ENCODE results near the gene ATP10A. TPM values are rescaled to one million over a fixed set of nuclear protein-coding genes. Genes with fewer than 3 reads are reported as not detected.

ATP10A gene
- total RNA-seq, 1 donor from 2014 or later: 0.58 TPM

DNA sequence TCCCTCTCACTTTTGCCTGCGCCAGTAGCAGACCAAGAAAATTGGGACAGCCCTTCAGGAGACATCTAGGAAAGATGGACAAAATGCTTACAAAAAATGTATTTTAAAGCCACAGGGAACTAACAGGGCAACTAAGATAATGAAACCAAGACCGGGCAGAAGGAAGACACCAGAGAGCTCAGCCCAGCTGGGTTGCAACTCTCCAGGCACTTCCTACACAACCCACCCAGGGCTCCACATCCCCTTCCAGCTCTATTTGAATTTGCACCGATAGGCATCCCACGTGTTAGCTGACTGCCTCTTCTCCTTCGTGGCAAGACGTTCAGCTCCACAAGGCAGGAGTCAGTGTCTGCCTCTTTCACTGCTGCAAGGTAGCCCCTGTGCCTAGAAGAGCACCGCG is 6.6 kb upstream of the ATP10A start:
- Histone ChIP-seq H3K9me3 (replicated peaks) (no peaks in the 10 kb centered on the region), H3K27ac (replicated peaks) (no peak overlapping the region), H3K36me3 (no peaks in the 10 kb centered on the region), H3K4me1 (no peaks in the 10 kb centered on the region), H3K4me3 (no peak overlapping the region), H3K27me3 (ENCODE audit: low read depth) (peaks cover 35% of the 10 kb centered on the region)
- DNase-seq: no peak
- TF ChIP-seq, protein P1, sequence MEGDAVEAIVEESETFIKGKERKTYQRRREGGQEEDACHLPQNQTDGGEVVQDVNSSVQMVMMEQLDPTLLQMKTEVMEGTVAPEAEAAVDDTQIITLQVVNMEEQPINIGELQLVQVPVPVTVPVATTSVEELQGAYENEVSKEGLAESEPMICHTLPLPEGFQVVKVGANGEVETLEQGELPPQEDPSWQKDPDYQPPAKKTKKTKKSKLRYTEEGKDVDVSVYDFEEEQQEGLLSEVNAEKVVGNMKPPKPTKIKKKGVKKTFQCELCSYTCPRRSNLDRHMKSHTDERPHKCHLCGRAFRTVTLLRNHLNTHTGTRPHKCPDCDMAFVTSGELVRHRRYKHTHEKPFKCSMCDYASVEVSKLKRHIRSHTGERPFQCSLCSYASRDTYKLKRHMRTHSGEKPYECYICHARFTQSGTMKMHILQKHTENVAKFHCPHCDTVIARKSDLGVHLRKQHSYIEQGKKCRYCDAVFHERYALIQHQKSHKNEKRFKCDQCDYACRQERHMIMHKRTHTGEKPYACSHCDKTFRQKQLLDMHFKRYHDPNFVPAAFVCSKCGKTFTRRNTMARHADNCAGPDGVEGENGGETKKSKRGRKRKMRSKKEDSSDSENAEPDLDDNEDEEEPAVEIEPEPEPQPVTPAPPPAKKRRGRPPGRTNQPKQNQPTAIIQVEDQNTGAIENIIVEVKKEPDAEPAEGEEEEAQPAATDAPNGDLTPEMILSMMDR (IDR thresholded peaks at IDR 0.05; ENCODE audit: borderline replicate concordance): no peak
- intact Hi-C loops (cut with micrococcal nuclease): no loop called here

DNA sequence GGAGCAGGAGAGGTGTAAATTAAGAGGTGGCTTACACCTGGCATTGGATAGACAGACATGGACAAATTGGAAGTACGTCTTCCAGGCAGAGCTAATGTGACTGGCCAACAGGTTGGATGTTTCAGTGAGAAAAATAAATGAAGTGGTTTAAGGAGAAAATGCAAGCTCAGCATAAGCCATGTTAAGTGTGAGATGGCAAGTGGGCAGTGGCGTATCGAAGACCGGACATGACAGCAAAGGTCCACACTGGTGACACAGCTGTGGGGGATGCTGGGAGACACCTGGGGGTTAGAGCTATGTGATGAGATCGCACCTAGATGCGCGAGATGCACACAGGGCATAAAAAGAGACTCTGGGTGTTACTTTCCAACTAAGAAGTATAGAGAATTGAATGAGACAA is 3.7 kb upstream of the ATP10A start:
- no peaks in the 10 kb centered on the region for H3K9me3 ChIP-seq (replicated peaks)
- no peak overlapping the region for H3K4me3 ChIP-seq
- DNase-seq: no peak
- H3K36me3 ChIP-seq: no peaks in the 10 kb centered on the region
- peaks cover 14% of the 10 kb centered on the region for H3K4me1 ChIP-seq
- no peak overlapping the region for H3K27ac ChIP-seq (replicated peaks)
- peaks cover 57% of the 10 kb centered on the region for H3K27me3 ChIP-seq (ENCODE audit: low read depth)
- intact Hi-C loops (cut with micrococcal nuclease): no loop called here
- TF ChIP-seq, protein P1 (IDR thresholded peaks at IDR 0.05; ENCODE audit: borderline replicate concordance): no peak

DNA sequence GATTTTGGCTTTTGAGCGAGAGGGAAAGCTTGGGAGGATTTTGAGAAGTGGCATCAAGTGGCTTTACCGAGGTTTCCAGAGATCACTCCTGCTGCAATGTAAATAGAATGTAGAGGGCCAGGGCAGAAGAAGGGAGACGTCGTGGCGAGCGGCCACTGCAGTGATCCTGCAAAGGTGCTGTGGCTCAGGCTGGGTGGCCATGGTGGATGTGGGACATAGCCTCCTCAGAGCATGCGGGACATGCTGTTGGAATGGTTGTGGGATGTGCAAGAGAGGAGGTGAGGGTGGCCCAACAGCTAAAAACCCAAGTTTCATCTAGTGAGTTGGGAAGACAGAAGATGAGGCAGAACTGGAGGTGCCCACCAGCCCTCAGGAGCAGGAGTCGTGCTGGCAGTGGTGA is 3.1 kb upstream of the ATP10A start:
- peaks cover 62% of the 10 kb centered on the region for H3K27me3 ChIP-seq (ENCODE audit: low read depth)
- no peak for DNase-seq
- H3K27ac ChIP-seq (replicated peaks): no peak overlapping the region
- TF ChIP-seq, protein P1 (IDR thresholded peaks at IDR 0.05; ENCODE audit: borderline replicate concordance): no peak
- H3K36me3 ChIP-seq: no peaks in the 10 kb centered on the region
- peaks cover 17% of the 10 kb centered on the region for H3K4me1 ChIP-seq
- no peaks in the 10 kb centered on the region for H3K9me3 ChIP-seq (replicated peaks)
- no peak overlapping the region for H3K4me3 ChIP-seq
- intact Hi-C loops (cut with micrococcal nuclease): no loop called here

DNA sequence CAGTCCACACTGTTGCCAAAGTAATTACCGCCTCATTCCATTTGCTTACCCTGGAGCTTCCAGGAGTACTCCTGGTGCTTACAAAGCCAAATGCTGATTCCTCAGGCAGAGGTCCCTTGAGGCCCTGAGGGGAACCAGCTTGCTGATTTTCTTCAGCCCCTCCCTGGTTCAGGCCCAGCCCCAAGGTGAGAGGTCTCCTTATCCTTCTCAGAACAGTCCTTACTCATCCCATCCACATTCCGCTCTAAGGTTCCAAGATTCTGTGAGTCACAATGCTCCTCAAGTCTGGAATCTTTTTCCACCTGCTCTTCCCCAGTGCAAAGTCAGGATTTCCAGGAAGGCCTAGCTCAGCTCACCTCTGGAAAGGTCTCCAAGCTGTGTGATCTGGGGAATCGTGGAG is 1.8 kb upstream of the ATP10A start:
- peaks cover 17% of the 10 kb centered on the region for H3K4me1 ChIP-seq
- H3K36me3 ChIP-seq: no peaks in the 10 kb centered on the region
- TF ChIP-seq, protein P1 (IDR thresholded peaks at IDR 0.05; ENCODE audit: borderline replicate concordance): no peak
- DNase-seq: no peak
- peaks cover 74% of the 10 kb centered on the region for H3K27me3 ChIP-seq (ENCODE audit: low read depth)
- intact Hi-C loops (cut with micrococcal nuclease): no loop called here
- no peak overlapping the region for H3K4me3 ChIP-seq
- no peak overlapping the region for H3K27ac ChIP-seq (replicated peaks)
- H3K9me3 ChIP-seq (replicated peaks): no peaks in the 10 kb centered on the region

DNA sequence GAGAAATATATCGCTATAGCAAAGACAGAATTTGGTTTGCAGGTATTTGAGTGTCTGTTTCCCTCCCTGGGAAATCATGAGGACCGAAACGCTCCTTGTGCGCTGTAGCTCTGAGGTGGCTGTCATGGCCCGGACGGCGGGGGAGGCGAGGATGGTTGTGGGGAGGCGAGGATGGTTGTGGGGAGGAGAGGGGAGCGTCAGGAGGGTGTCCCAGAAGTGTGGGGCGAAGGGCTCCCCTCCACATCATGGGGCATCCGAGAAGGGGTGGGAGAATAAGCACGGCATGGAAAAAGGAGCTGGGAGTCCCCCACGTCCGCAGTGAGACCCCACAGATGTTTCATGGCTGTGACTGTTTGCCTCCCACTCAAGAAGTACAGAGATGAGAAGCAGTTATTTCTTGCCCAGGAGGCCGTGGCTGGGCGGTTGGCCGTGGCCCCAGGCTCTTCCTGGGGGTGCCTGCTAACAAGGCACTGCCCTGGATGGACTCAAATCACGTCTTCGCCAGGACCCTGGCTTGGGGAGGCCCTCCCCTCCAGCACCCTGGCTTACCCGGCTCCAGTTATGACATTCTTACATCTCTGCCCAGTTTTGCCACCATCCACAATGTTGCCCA is 947 bp upstream of the ATP10A start:
- TF ChIP-seq, protein P1 (IDR thresholded peaks at IDR 0.05; ENCODE audit: borderline replicate concordance): no peak
- no peak for DNase-seq
- peaks cover 81% of the 10 kb centered on the region for H3K27me3 ChIP-seq (ENCODE audit: low read depth)
- no peaks in the 10 kb centered on the region for H3K9me3 ChIP-seq (replicated peaks)
- H3K36me3 ChIP-seq: no peaks in the 10 kb centered on the region
- intact Hi-C loops (cut with micrococcal nuclease): no loop called here
- H3K4me1 ChIP-seq: peaks cover 17% of the 10 kb centered on the region
- H3K27ac ChIP-seq (replicated peaks): no peak overlapping the region
- H3K4me3 ChIP-seq: peak overlapping the region; percentile 68

All from left ventricle myocardium inferior (tissue), 1 donor.